K562 (cell line): ENCODE data around the gene RCOR2. TPM values are rescaled to one million over a fixed set of nuclear protein-coding genes. Genes with fewer than 3 reads are reported as not detected.

Source experiments
- ASH1L ChIP-seq: fragments of 450-650 bp; IDR thresholded peaks from 2 replicates; pipeline ENCODE4 v1.6.1; 2018; ENCODE audit warnings: borderline replicate concordance, mild to moderate bottlenecking, low read depth; ENCODE audit not compliant: partially characterized antibody
- CBX5 ChIP-seq: IDR thresholded peaks from 2 replicates; pipeline ENCODE4 v1.6.1; 2014; ENCODE audit warnings: low read depth, borderline replicate concordance
- CCNT2 ChIP-seq: IDR thresholded peaks from 2 replicates; pipeline ENCODE4 v1.6.1; 2011; ENCODE audit warnings: borderline replicate concordance, low read depth, mild to moderate bottlenecking, moderate library complexity, mixed read lengths, low read length; ENCODE audit not compliant: insufficient read length; ENCODE audit errors: extremely low read depth
- CXXC5 ChIP-seq: fragments of 250-450 bp; sonication (Bioruptor Pico); IDR thresholded peaks from 2 replicates; pipeline ENCODE4 v1.8.0; 2022; ENCODE audit warnings: inconsistent platforms, mild to moderate bottlenecking, moderate library complexity
- HIVEP1 ChIP-seq: fragments of 250-450 bp; sonication (Bioruptor Pico); IDR thresholded peaks from 2 replicates; pipeline ENCODE4 v1.4.0; 2020; ENCODE audit warnings: mild to moderate bottlenecking
- HNRNPLL ChIP-seq: fragments of 200-400 bp; formaldehyde crosslinking; IDR thresholded peaks from 2 replicates; pipeline ENCODE4 v1.6.1; 2017; ENCODE audit warnings: low read length, low read depth, mild to moderate bottlenecking; ENCODE audit not compliant: poor library complexity, severe bottlenecking
- PHF20 ChIP-seq: fragments of 450-650 bp; IDR thresholded peaks from 2 replicates; pipeline ENCODE4 v1.6.1; 2018; ENCODE audit not compliant: partially characterized antibody
- SLC30A9 ChIP-seq: fragments of 250-450 bp; sonication (Bioruptor Pico); IDR thresholded peaks from 2 replicates; pipeline ENCODE4 v1.8.0; 2022; ENCODE audit warnings: mild to moderate bottlenecking, moderate library complexity
- TFAP4 ChIP-seq: sonication (generic); formaldehyde crosslinking; IDR thresholded peaks from 2 replicates; pipeline ENCODE4 v1.8.0; 2022; ENCODE audit warnings: missing genetic modification reagents, mild to moderate bottlenecking, moderate library complexity, borderline replicate concordance
- TOE1 ChIP-seq, 2 experiments: fragments of 450-650 bp in 1 of 2; sonication (generic) in 1 of 2; formaldehyde crosslinking in 1 of 2; IDR thresholded peaks; 2 replicates each; pipeline versions ENCODE4 v1.7.1 to v1.8.0; 2016 to 2022; ENCODE audit warnings: borderline replicate concordance in 2 of 2, mild to moderate bottlenecking in 2 of 2, antibody characterized with exemption in 1 of 2, inconsistent platforms in 1 of 2, low read depth in 1 of 2, missing genetic modification reagents in 1 of 2, moderate library complexity in 1 of 2
- ZNF318 ChIP-seq, 2 experiments: fragments of 450-650 bp; IDR thresholded peaks; 2 replicates each; pipeline ENCODE4 v1.6.1; 2016; ENCODE audit warnings: mild to moderate bottlenecking in 2 of 2, borderline replicate concordance in 1 of 2, low read depth in 1 of 2, moderate library complexity in 1 of 2
- ZNF57 ChIP-seq: fragments of 450-650 bp; formaldehyde crosslinking; IDR thresholded peaks from 2 replicates; pipeline ENCODE4 v1.4.0; 2020; ENCODE audit warnings: mild to moderate bottlenecking, moderate library complexity
- ZNF668 ChIP-seq: fragments of 250-450 bp; sonication (Bioruptor Pico); IDR thresholded peaks from 2 replicates; pipeline ENCODE4 v1.8.0; 2022; ENCODE audit warnings: mild to moderate bottlenecking, inconsistent platforms
- polyA plus RNA-seq, 8 experiments: library from polyadenylated mRNA; depleted of rRNA in 4 of 8; stranded (reverse) in 5 of 8; unstranded in 3 of 8; fragments of >200 nt; fragmentation: Nextera tagmentation in 2 of 8; fragmentation: Illumina TruSeq in 1 of 8; extraction: Ambion mirVana in 2 of 8; extraction: Trizol in 1 of 8; gene quantifications; 2 replicates each; pipeline versions ENCODE4 v1.2.1 to v1.2.3, GENCODE V29; 2011 to 2014; ENCODE audit warnings: inconsistent platforms in 1 of 8, missing spikeins in 1 of 8
- total RNA-seq, 7 experiments: library from RNA; depleted of rRNA in 6 of 7; stranded (reverse); fragments of >200 nt in 6 of 7; fragmentation: Illumina TruSeq in 2 of 7; extraction: Trizol in 2 of 7; gene quantifications; 2 replicates each; pipeline versions ENCODE4 v1.2.1 to v1.2.3, GENCODE V29; 2011 to 2021; ENCODE audit warnings: low replicate concordance in 1 of 7
- TF ChIP-seq, protein P1 (sequence below): sonication (generic); formaldehyde crosslinking; IDR thresholded peaks from 2 replicates; pipeline ENCODE4 v1.8.1; 2023; ENCODE audit warnings: mild to moderate bottlenecking, missing genetic modification reagents

The RCOR2 gene
- total and polyA plus RNA-seq, 9 of the 15 experiments (the other 6 are each of a cell fraction or from before 2014, with no cell fraction given): 0.04 to 6.5 (median 2.5) TPM; not detected in 1

- TF ChIP-seq, protein P1, sequence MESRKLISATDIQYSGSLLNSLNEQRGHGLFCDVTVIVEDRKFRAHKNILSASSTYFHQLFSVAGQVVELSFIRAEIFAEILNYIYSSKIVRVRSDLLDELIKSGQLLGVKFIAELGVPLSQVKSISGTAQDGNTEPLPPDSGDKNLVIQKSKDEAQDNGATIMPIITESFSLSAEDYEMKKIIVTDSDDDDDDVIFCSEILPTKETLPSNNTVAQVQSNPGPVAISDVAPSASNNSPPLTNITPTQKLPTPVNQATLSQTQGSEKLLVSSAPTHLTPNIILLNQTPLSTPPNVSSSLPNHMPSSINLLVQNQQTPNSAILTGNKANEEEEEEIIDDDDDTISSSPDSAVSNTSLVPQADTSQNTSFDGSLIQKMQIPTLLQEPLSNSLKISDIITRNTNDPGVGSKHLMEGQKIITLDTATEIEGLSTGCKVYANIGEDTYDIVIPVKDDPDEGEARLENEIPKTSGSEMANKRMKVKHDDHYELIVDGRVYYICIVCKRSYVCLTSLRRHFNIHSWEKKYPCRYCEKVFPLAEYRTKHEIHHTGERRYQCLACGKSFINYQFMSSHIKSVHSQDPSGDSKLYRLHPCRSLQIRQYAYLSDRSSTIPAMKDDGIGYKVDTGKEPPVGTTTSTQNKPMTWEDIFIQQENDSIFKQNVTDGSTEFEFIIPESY (CRISPR knock-in tag): no peak
- peak; percentile 54; the same call in 1 of the 2 replicates for TF ChIP-seq TOE1 (IDR thresholded peaks at IDR 0.05; ENCODE audit: borderline replicate concordance)
- no peak for TF ChIP-seq TOE1 (CRISPR knock-in tag; IDR thresholded peaks at IDR 0.05; ENCODE audit: borderline replicate concordance, low read depth)
- TF ChIP-seq SLC30A9 (CRISPR knock-in tag): no peak
- no peak for TF ChIP-seq ZNF57 (CRISPR knock-in tag)
- 0 out of 4 replicates have a peak, but pooled peaks of 1 of the 2 experiments have one; percentile 18 for TF ChIP-seq ZNF318 (IDR thresholded peaks at IDR 0.05; ENCODE audit: borderline replicate concordance in 1 of 2, low read depth in 1 of 2)
- no peak for TF ChIP-seq ASH1L
- TF ChIP-seq ZNF668 (CRISPR knock-in tag): no peak
- no peak for TF ChIP-seq CBX5
- peak; percentile 97 for TF ChIP-seq TFAP4 (CRISPR knock-in tag)
- TF ChIP-seq CXXC5 (CRISPR knock-in tag): no peak
- no peak for TF ChIP-seq CCNT2
- TF ChIP-seq HNRNPLL: no peak
- no peak for TF ChIP-seq PHF20
- TF ChIP-seq HIVEP1 (CRISPR knock-in tag): no peak
These were observed 28.5 kb downstream of the RCOR2 start (continued) for GRCh38 chr11:63888170-63889086.
